Measurements from ENCODE around the gene BRIP1.

DNA sequence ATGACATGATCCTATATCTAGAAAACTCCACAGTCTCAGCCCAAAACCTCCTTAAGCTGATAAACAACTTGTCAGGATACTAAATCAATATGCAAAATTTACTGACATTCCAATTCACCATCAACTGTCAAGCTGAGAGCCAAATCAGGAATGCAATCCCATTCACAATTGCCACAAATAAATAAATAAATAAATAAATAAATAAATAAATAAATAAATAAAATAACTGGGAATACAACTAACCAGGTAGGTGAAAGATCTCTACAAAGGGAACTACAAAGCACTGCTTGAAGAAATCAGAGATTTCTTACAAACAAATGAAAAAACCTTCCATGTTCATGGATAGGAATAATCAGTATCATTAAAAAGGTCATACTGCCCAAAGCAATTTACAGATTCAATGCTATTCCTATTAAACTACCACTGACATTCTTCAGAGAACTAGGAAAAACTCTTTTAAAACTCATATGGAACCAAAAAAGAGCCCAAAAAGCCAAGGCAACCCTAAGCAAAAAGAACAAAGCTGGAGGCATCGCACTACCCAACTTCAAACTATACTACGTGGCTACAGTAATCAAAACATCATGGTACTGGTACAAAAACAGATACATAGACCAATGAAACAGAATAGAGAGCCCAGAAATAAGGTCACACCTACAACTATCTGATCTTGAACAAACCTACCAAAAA is 37.7 kb downstream of the BRIP1 start:
- TF ChIP-seq, protein P1, sequence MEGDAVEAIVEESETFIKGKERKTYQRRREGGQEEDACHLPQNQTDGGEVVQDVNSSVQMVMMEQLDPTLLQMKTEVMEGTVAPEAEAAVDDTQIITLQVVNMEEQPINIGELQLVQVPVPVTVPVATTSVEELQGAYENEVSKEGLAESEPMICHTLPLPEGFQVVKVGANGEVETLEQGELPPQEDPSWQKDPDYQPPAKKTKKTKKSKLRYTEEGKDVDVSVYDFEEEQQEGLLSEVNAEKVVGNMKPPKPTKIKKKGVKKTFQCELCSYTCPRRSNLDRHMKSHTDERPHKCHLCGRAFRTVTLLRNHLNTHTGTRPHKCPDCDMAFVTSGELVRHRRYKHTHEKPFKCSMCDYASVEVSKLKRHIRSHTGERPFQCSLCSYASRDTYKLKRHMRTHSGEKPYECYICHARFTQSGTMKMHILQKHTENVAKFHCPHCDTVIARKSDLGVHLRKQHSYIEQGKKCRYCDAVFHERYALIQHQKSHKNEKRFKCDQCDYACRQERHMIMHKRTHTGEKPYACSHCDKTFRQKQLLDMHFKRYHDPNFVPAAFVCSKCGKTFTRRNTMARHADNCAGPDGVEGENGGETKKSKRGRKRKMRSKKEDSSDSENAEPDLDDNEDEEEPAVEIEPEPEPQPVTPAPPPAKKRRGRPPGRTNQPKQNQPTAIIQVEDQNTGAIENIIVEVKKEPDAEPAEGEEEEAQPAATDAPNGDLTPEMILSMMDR (IDR thresholded peaks at IDR 0.05; ENCODE audit: low read depth, low read length): no peak
- no peak for TF ChIP-seq POLR2A (IDR thresholded peaks at IDR 0.05; ENCODE audit: extremely low read depth, insufficient read length)
- TF ChIP-seq, protein P2, sequence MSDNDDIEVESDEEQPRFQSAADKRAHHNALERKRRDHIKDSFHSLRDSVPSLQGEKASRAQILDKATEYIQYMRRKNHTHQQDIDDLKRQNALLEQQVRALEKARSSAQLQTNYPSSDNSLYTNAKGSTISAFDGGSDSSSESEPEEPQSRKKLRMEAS (IDR thresholded peaks at IDR 0.05; ENCODE audit: low read depth, low read length): no peak

Measured in NB4 (cell line).